GM12892 (cell line): ENCODE measurements around the gene IL1RAPL2.

Experiments used
- POLR2A ChIP-seq: IDR thresholded peaks from 2 replicates; pipeline ENCODE4 v1.6.1; 2011; ENCODE audit warnings: low read depth, low read length, control low read depth
- POLR2AphosphoS5 ChIP-seq: IDR thresholded peaks from 2 replicates; pipeline ENCODE4 v1.6.1; 2011; ENCODE audit warnings: low read depth, low read length, control low read depth
- TAF1 ChIP-seq: IDR thresholded peaks from 2 replicates; pipeline ENCODE4 v1.6.1; 2011; ENCODE audit warnings: low read depth, mild to moderate bottlenecking, control low read depth, low read length, borderline replicate concordance

GRCh38 chrX:104523858-104524257 is 42.1 kb upstream of the IL1RAPL2 start:
- TF ChIP-seq POLR2AphosphoS5, result no peak
- no peak for TF ChIP-seq POLR2A
- TF ChIP-seq TAF1, result no peak
